Renal cortical epithelial cell (primary cell): Measurements from ENCODE around the gene HOXC13. TPM values are rescaled to one million over a fixed set of nuclear protein-coding genes. Genes with fewer than 3 reads are reported as not detected.

Experiments used
- DNase-seq: peaks from one replicate; pipeline ENCODE4 v3.0.0-alpha.2; 2011; ENCODE audit warnings: low read depth
- total RNA-seq: library from RNA; depleted of rRNA; stranded (reverse); fragments of >200 nt; gene quantifications from 2 replicates; pipeline ENCODE4 v1.2.3, GENCODE V29; 2014

HOXC13 gene
- total RNA-seq: 0.15 TPM in 1 of 2 replicates, not detected in the other

DNA sequence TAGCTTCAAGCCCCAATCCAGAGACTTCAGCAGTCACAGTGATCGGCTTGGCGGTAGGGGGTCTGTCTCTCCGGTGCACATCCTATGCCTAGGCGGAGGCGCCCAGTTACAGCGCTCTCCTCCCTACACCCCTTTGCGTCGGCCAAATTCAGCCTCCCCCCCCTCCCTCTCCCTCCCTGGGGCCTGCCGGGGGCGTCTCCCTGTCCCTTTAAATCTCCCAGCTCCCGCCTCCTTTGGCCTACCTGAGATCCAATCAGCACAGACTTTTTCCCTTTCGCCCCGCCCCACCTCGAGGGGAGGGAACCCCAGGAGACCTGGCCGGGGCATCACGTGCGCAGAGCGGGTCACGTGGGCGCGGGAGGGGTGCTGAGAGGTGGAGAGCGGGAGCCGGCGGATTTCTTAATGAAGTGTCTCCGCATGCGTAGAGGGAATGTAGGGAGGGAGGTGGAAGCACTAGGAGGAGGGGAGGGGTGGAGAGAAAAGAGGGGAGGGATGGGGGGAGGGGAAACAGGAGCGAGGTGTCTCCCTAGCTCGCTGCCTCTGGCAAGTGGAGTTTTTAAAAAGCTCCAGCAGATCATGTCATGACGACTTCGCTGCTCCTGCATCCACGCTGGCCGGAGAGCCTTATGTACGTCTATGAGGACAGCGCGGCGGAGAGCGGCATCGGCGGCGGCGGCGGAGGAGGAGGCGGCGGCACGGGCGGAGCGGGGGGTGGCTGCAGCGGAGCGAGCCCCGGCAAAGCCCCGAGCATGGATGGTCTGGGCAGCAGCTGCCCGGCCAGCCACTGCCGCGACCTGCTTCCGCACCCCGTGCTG lies at the start of gene HOXC13:
TSS of gene HOXC13 (plus strand) at position 506 of the 815 bp plus-strand sequence. CDS start at position 582, 76 bp downstream.
- DNase-seq: peak; percentile 56

- DNase-seq: no peak
Observed at GRCh38 chr12:53890081-53890480, 48.5 kb upstream of the HOXC13 start.

DNA sequence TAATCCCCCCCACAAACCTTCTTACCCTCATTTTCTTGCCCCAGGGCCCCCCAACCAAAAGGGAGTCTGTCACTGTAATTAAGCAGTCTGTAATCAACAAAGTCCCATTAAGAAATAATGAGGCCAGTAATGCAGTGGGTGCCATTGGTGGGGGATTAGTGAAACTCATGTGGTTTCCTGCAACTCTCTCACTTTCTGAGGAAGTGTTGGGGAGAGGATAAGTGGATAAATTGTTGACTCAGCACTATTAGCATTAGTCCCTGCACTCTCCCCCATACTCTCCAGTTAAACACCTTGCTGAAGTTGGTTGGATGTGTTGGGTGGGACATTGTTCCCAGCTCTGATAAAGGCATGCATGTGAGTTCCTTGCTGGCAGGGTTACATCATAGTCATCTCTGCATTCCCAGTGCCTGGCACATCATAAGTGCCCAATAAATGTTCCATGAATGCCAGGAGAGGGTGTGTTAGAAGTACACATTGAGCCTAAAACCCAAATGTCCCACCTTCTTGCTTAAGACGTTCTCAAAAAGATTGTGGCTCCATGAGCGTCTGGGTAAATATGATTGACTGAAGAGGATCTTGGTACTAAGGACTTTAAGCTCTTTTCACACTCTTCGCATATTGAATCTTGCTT lies 45.8 kb upstream of the HOXC13 start:
- DNase-seq: no peak

DNA sequence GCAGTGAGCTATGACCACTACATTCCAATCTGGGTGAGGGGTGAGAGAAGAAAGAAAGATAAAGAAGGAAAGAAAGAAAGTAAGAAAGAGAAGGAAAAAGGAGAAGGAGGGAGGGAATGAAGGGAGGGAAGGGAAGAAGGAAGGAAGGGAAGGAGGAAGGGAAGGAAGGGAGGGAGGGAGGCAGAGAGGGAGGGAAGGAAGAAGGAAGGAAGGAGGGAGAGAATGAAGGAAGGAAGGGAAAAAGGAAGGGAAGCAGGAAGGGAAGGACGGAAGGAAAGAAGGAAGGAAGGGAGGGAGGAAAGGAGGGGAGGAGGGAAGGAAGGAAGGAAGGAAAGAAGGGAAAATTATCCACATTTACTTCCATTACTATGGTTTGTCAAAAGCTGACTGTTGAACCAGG lies 39.4 kb upstream of the HOXC13 start:
- no peak for DNase-seq

DNA sequence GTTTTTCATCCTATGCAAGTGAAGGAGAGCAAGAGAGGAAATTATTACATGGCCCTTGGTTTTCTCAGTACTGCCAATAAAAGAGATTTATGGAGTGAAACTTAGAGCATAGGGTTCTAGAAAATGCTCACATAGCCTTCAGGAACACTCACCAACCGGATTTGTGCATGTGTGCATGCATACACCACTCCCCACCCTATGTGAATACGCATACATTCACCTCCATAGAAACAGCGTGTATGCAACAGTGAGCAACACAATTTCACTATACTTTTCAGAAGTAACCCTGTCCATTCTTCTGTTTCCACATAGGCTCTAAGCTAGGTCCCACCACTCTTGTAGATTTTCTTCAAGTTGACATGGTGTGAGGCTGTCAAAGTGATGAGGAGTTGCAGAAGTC lies 31.5 kb upstream of the HOXC13 start:
- no peak for DNase-seq

DNA sequence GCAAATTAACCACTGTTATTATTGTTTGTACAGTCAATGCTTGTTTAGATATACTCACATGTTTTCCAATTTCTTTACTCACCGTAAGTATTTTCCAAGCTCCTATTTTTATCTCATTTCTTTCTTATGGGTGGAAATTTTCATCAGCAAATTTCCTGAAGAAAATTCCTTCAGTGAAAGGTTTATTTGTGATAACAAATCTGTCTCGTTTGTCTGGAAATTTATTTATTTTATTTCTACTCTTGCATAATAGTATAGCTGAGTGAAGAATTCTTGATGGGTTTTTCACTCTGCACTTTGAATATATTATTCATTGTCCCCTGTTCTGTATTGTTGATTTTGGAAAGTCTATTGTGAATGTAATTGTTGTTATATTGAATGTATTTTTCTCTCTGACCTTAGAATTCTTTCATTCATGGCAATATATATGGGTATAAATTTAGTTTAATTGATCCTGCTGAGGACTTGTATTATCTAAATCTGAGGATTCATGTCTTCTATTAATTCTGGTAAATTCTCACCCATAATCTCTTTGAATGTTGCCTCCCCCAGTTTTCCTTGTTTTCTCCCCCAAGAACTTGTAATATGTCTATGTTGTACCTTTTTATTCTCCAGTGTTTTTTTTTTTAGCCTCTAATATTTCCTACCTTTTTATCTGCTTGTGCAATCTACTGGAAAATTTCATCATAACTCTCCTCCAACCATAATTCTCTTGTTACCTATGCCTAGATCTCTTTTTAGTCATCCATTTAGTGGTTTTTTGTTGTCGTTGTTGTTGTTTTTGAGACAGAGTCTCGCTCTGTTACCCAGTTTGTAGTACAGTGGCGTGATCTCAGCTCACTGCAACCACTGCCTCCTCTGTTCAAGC lies 21.6 kb upstream of the HOXC13 start:
- DNase-seq: no peak

DNA sequence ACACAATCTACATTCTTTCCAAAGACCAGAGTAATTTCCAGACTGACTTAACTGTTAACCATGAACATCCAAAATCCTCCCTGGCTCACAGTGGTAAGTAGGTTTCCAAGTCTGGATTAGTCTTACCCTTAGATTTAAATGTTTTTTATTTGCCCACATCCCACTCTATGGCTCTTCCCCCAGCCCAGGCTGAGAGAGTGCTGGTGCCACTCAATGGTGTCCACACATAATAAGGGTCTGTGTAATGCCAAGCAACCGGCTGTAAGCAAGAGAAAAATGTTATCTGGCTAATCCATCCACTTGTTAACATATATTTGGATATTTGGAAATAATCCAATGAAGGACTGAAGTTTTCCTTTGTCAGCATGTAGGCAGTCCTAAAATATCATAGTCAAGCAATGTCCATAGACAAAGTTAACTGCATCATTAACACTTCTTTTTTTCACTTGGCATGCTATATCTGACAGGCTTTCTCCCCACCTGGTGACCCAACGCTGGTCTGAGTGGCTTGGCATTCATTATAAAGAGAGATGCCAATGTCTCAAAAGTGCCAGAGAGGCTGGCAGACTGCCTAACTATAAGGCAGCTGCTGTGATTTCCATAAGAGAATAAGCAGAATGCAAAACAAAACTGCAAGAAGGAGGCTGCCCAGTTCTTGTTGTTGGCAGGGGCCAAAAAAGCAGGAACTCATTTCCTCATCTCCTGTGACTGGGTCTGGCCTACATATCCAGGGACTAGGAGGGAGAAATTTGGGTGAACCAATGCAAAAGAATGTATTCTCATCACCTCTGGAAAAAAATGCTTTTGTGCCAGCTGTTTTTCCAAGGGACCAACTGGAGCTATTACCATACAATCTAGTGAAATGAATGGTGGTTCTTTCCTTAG lies 13.9 kb upstream of the HOXC13 start:
- no peak for DNase-seq

DNA sequence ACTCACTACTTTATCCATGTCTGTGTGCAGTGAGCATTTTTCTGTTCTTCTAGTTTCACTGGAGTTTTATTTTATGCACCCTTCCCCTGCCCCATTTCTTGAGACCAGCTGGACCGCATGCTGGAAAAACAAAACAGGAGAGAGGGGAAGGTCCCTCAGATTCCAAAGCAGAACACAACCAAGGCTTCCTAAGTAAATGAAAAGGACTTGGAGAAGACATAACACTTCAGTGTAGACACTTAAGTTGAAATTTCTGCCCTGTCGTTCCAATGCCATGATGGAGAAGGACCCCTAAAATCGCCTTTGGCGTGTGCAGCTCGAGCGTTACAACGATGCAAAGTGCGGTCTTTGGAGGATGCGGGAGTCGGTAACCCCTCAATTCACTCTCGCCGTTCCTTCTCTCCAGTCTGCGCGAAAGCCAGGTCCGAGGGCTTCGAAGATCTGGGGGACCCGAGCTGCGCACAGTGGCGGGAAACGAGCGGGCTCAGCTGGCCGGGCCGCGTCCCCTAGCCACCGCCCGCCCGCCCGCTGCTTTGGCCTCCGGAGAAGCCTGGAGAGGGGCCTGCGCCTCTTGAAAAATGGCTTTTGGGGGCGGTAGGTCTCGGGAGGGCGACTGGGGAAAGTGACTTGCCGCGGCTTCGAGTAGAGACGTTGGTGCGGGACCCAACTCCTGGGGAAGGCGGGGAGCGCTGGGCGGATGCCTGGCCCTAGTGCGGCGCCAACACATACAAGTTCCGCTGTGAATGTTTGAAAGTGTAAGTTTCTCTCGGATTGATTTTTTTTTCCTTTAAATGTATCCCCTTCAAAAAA lies 11.2 kb upstream of the HOXC13 start:
- DNase-seq: no peak

GRCh38 chr12:53928054-53928835 lies 10.4 kb upstream of the HOXC13 start:
- no peak for DNase-seq

GRCh38 chr12:53929527-53929926 lies 9.1 kb upstream of the HOXC13 start:
- DNase-seq: no peak

- DNase-seq: no peak
Observed at GRCh38 chr12:53930591-53931255, 7.9 kb upstream of the HOXC13 start.

- DNase-seq: no peak
Observed at GRCh38 chr12:53931844-53932581, 6.6 kb upstream of the HOXC13 start.

DNA sequence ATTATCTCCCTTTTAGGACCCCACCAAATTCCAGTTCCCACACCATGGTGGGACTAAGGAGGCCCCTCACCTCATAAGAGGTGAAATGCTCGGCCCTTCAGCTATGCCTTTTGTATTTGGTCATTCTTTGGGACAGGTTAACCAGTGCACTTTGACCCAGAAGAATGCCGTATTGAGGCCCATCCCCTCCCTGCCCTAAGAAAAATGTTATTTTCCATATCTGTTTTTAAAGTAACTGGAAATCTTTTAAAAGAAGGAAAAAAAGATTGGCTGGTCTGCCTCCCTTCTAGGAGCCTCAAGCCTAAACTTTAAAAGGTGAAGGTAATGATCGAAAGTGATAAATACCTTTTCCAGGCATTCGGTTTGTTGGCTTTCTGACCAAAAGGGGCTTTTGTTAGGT lies 5.7 kb upstream of the HOXC13 start:
- DNase-seq: no peak

- no peak for DNase-seq
Observed at GRCh38 chr12:53935383-53936341, 3.0 kb upstream of the HOXC13 start.

DNA sequence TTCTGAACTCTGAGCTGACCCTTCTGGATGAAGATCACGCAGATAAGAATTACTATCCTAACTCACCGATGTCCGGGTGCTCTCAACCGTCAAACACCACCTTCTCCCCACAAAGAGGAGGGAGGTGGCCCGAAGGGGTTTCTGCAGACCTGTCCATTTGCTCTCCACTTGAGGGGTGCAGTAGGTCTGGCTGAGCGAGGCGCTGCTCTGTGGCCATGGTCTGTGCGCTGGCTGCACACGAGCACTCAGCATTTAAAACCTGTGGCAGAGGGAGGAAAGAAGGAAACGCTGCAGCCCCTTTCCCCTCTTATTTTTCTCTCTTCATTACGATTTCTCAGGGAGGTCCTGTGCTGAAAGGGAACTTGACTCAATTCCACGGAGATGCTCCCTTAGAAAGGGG lies 1.5 kb upstream of the HOXC13 start:
- no peak for DNase-seq

DNA sequence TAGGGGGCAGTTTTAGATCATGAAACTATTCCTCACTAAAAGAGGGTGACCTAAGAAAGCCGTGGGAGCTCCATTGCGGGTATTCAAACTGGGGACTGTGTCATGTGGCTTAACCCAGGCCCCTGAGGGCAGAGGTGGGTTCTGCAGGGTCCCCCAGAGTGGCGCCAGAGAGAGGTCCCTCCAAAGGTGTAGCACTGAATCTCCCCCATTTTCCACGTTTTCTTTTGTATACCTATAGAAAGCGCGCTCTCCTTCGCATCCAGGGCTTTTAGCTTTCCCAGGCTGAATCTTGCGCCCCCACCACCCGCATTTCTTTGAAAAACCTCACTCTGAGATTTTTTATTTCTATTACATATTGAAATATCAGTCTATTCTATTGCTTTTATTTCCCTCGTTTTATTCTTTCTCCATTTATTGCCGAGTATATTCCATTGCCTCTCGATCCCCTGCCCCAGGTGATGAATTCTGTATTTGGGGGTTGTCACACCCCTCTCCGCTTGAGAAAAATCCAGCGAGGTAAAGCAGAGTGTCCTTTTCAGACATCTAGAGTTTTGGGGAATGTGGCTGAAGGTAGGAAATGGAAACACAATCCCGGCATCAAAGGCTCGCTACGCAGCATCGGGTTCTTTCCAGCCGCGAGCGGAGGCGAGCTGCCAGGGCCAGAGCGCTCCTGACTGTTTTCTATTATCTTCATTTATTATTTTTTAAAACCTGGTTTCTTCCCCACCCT lies 870 bp upstream of the HOXC13 start:
- no peak for DNase-seq
